Measurements from ENCODE around the gene CCL23. TPM values are rescaled to one million over a fixed set of nuclear protein-coding genes. Genes with fewer than 3 reads are reported as not detected.
"Not testable (repeated sequence)": the region's sequence is repeated elsewhere in the genome, so short reads cannot be mapped to it uniquely, and the experiment has no call there.

CCL23 gene
- total RNA-seq, 1 experiment from 2014 or later: not detected

- TF ChIP-seq CTCF (conservative IDR thresholded peaks at IDR 0.05): no peak
- no peak overlapping the region for H3K23ac ChIP-seq (ENCODE audit: insufficient read length, low read depth, low read length)
- no peaks in the 10 kb centered on the region for H3K79me1 ChIP-seq (ENCODE audit: insufficient read depth, low read depth, low read length, poor library complexity, severe bottlenecking)
- no peak overlapping the region for H2AFZ ChIP-seq (ENCODE audit: low read length)
- H3K4me2 ChIP-seq (ENCODE audit: insufficient read depth, insufficient read length, low read length): no peak overlapping the region
- no peak overlapping the region for H4K8ac ChIP-seq (replicated peaks; ENCODE audit: insufficient read length, low read depth, low read length)
- H3K23me2 ChIP-seq (ENCODE audit: insufficient read length, low read depth, low read length, poor library complexity, severe bottlenecking): no peaks in the 10 kb centered on the region
- Mint-ChIP-seq H3K4me1 (peaks cover 5 to 7% of the 10 kb centered on the region in 2 experiments; a peak in 3 of 4 replicates), H3K9me3 (peaks cover 0 to 4% of the 10 kb centered on the region in 2 experiments; a peak in 1 of 5 replicates), H3K4me3 (no peak overlapping the region), H3K27me3 (ENCODE audit: low read depth) (peaks cover 7% of the 10 kb centered on the region), H3K27ac (no peak overlapping the region), H3K36me3 (ENCODE audit: insufficient read depth in 1 of 3, low read depth in 3 of 3) (no peaks in the 10 kb centered on the region; a peak in 1 of 7 replicates)
- no peak overlapping the region for H2BK12ac ChIP-seq (ENCODE audit: insufficient read length, low read depth, low read length)
- H3K14ac ChIP-seq (ENCODE audit: insufficient read depth, low read length): no peak overlapping the region
- H3K27me3 ChIP-seq (ENCODE audit: insufficient read depth, low read length): no peaks in the 10 kb centered on the region
- H2AK5ac ChIP-seq (ENCODE audit: insufficient read length, low read length): no peak overlapping the region
- H3K27ac ChIP-seq (ENCODE audit: insufficient read length, low read depth, low read length): no peak overlapping the region
- no peak overlapping the region for H4K5ac ChIP-seq (ENCODE audit: insufficient read length, low read depth, low read length)
- H3K4me1 ChIP-seq (ENCODE audit: insufficient read depth, low read length): no peaks in the 10 kb centered on the region
- H2BK15ac ChIP-seq (ENCODE audit: low read depth, low read length): no peak overlapping the region
- peak; percentile 21 for DNase-seq
- H2BK5ac ChIP-seq (ENCODE audit: insufficient read length, low read length): no peak overlapping the region
- H3K79me2 ChIP-seq (ENCODE audit: insufficient read depth, low read length): no peaks in the 10 kb centered on the region
- H2BK20ac ChIP-seq (ENCODE audit: low read depth, low read length, poor library complexity, severe bottlenecking): no peak overlapping the region
- H3K18ac ChIP-seq (ENCODE audit: insufficient read length, low read depth, low read length): no peak overlapping the region
- no peak overlapping the region for H4K91ac ChIP-seq (ENCODE audit: insufficient read length, low read depth, low read length)
- no peak overlapping the region for H3K56ac ChIP-seq (ENCODE audit: insufficient read length, low read depth, low read length)
- H3K9ac ChIP-seq (ENCODE audit: extremely low read depth, insufficient read length, low read length): no peak overlapping the region
- no peak overlapping the region for H2BK120ac ChIP-seq (ENCODE audit: low read depth, low read length, poor library complexity, severe bottlenecking)
- no peaks in the 10 kb centered on the region for H4K20me1 ChIP-seq (ENCODE audit: control insufficient read depth, insufficient read depth, insufficient read length)
- no peak overlapping the region for H3T11ph ChIP-seq (ENCODE audit: low read length)
- no peaks in the 10 kb centered on the region for H3K9me3 ChIP-seq (ENCODE audit: control insufficient read depth, low read depth, low read length)
- WGBS (ENCODE audit: extremely low coverage, insufficient read length, low lambda C conversion rate): no CpG with 5 or more reads among the region's 11 CpGs
- no peak overlapping the region for H3K4ac ChIP-seq (ENCODE audit: low read depth, low read length)
These were observed 19.7 kb downstream of the CCL23 start for GRCh38 chr17:35998018-35998545.

- not testable (repeated sequence) for H3K27me3 Mint-ChIP-seq (ENCODE audit: low read depth); H2BK20ac ChIP-seq (ENCODE audit: low read depth, low read length, poor library complexity, severe bottlenecking); H2AFZ ChIP-seq (ENCODE audit: low read length); H4K91ac ChIP-seq (ENCODE audit: insufficient read length, low read depth, low read length); H3K4me3 Mint-ChIP-seq; H3K27ac Mint-ChIP-seq; H2BK5ac ChIP-seq (ENCODE audit: insufficient read length, low read length); H2BK15ac ChIP-seq (ENCODE audit: low read depth, low read length); H2BK12ac ChIP-seq (ENCODE audit: insufficient read length, low read depth, low read length); DNase-seq; H3K4me1 Mint-ChIP-seq; H3K36me3 Mint-ChIP-seq (ENCODE audit: insufficient read depth in 1 of 3, low read depth in 3 of 3); H3K9me3 Mint-ChIP-seq; H4K5ac ChIP-seq (ENCODE audit: insufficient read length, low read depth, low read length); H3K4ac ChIP-seq (ENCODE audit: low read depth, low read length); H3T11ph ChIP-seq (ENCODE audit: low read length); H3K79me2 ChIP-seq (ENCODE audit: insufficient read depth, low read length); H3K79me1 ChIP-seq (ENCODE audit: insufficient read depth, low read depth, low read length, poor library complexity, severe bottlenecking); H2AK5ac ChIP-seq (ENCODE audit: insufficient read length, low read length); H3K18ac ChIP-seq (ENCODE audit: insufficient read length, low read depth, low read length); H3K4me2 ChIP-seq (ENCODE audit: insufficient read depth, insufficient read length, low read length); H4K8ac ChIP-seq (replicated peaks; ENCODE audit: insufficient read length, low read depth, low read length); H2BK120ac ChIP-seq (ENCODE audit: low read depth, low read length, poor library complexity, severe bottlenecking); H3K27ac ChIP-seq (ENCODE audit: insufficient read length, low read depth, low read length); H3K23me2 ChIP-seq (ENCODE audit: insufficient read length, low read depth, low read length, poor library complexity, severe bottlenecking); H3K4me1 ChIP-seq (ENCODE audit: insufficient read depth, low read length); H3K9ac ChIP-seq (ENCODE audit: extremely low read depth, insufficient read length, low read length); H3K9me3 ChIP-seq (ENCODE audit: control insufficient read depth, low read depth, low read length); H3K56ac ChIP-seq (ENCODE audit: insufficient read length, low read depth, low read length); H3K27me3 ChIP-seq (ENCODE audit: insufficient read depth, low read length); H4K20me1 ChIP-seq (ENCODE audit: control insufficient read depth, insufficient read depth, insufficient read length); H3K23ac ChIP-seq (ENCODE audit: insufficient read length, low read depth, low read length); H3K14ac ChIP-seq (ENCODE audit: insufficient read depth, low read length)
- no CpG with 5 or more reads among the region's 2 CpGs for WGBS (ENCODE audit: extremely low coverage, insufficient read length, low lambda C conversion rate)
These were observed 22.4 kb downstream of the CCL23 start for GRCh38 chr17:35995346-35995745.
